Measurements from ENCODE around the gene APOM. TPM values are rescaled to one million over a fixed set of nuclear protein-coding genes. Genes with fewer than 3 reads are reported as not detected.

Gene APOM
- polyA plus RNA-seq (2013) = 7.0 TPM

DNA sequence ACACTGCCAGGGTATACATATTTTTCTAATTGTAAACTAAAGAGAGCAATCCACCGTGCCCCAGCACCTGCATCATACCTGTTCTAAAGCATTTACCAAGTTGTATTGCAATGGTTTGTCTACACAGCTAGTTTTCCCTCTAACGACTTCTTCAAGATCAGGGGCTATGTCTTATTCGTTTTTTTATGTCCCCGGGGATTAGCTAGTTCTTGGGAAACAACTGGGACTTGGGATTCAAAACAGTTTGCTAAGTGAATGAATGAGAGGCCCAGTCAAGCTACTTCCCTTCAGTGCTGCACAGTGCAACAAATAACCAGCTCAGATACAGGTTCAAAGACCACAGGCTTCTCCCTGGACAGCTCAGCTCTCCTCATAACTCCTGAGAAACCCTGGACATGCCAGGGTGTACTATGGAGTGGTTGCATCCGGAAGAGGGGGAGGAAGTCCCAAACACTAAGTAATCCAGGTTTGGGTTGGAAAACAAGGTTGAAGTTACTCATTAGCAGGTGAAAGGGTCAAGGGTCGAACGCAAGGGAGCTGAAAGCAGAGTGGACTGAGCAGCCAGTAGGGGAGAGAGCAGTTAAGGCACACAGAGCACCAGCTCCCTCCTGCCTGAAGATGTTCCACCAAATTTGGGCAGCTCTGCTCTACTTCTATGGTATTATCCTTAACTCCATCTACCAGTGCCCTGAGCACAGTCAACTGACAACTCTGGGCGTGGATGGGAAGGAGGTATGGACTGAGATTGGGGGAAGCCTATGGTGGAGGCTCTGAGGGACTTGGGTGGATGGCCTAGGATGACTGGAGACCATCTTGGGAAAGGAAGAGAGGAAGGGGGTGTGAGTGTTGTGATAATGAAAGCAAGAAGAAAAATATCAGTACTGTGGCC lies at the start of gene APOM:
Gene APOM, plus strand, starts transcription at position 546 of the 889 bp plus-strand sequence. Its CDS starts 73 bp downstream, at position 619.
- H3K27ac ChIP-seq (ENCODE audit: insufficient read depth in 1 of 2, low read depth in 1 of 2, low read length in 2 of 2, poor library complexity in 1 of 2, severe bottlenecking in 2 of 2) = no peak within 1 kb of the TSS
- 98% methylated on average over 8 of the region's 8 CpGs for WGBS (ENCODE audit: insufficient coverage)
- no peaks in the 10 kb centered on the region for H3K9me3 ChIP-seq (ENCODE audit: control extremely low read depth in 1 of 5, control insufficient read depth in 4 of 5, insufficient read depth in 2 of 5, low read depth in 1 of 5, low read length in 4 of 5)
- CTCF ChIA-PET = interaction anchor here (1.0 to 4.7 kb wide), 3 partner anchors 9 to 135 kb away, joined by 3 to 40 read pairs (median 3); partner anchors contain the start of genes CSNK2B and GPANK1
- H3K4me1 ChIP-seq (ENCODE audit: control extremely low read depth in 1 of 4, control insufficient read depth in 4 of 4, insufficient read depth in 4 of 4, low read length in 3 of 4) = peaks cover 5 to 52% (median 41%) of the 10 kb centered on the region in 4 experiments
- H3K36me3 ChIP-seq (ENCODE audit: control insufficient read depth in 4 of 4, insufficient read depth in 4 of 4, low read length in 3 of 4) = peaks cover 4 to 22% (median 17%) of the 10 kb centered on the region in 4 experiments
- no peak within 1 kb of the TSS for H3K4me3 ChIP-seq (ENCODE audit: control insufficient read depth in 1 of 7, extremely low read depth in 1 of 7, insufficient read depth in 4 of 7, low read depth in 2 of 7, low read length in 6 of 7)
- H3K27me3 ChIP-seq (replicated peaks in 2 of 5; ENCODE audit: control insufficient read depth in 4 of 5, insufficient read depth in 5 of 5, low read length in 4 of 5) = no peaks in the 10 kb centered on the region
- POLR2A ChIA-PET = interaction anchor here (4.5 kb wide), 1 partner anchor 9 kb away, joined by 31 read pairs; the partner anchor contains the start of genes CSNK2B and GPANK1
- no peak for DNase-seq

- Histone ChIP-seq H3K4me3 (ENCODE audit: control insufficient read depth in 1 of 7, extremely low read depth in 1 of 7, insufficient read depth in 4 of 7, low read depth in 2 of 7, low read length in 6 of 7) (no peak overlapping the region), H3K4me1 (ENCODE audit: control extremely low read depth in 1 of 4, control insufficient read depth in 4 of 4, insufficient read depth in 4 of 4, low read length in 3 of 4) (peaks cover 0 to 12% (median 6%) of the 10 kb centered on the region in 4 experiments), H3K36me3 (ENCODE audit: control insufficient read depth in 4 of 4, insufficient read depth in 4 of 4, low read length in 3 of 4) (no peaks in the 10 kb centered on the region), H3K27ac (ENCODE audit: insufficient read depth in 1 of 2, low read depth in 1 of 2, low read length in 2 of 2, poor library complexity in 1 of 2, severe bottlenecking in 2 of 2) (no peak overlapping the region), H3K27me3 (replicated peaks in 2 of 5; ENCODE audit: control insufficient read depth in 4 of 5, insufficient read depth in 5 of 5, low read length in 4 of 5) (no peaks in the 10 kb centered on the region), H3K9me3 (ENCODE audit: control extremely low read depth in 1 of 5, control insufficient read depth in 4 of 5, insufficient read depth in 2 of 5, low read depth in 1 of 5, low read length in 4 of 5) (no peaks in the 10 kb centered on the region)
- ChIA-PET CTCF (interaction anchor here (1.1 to 13.1 kb wide), 4 partner anchors 8 to 56 kb away, joined by 3 to 142 read pairs (median 7); partner anchors contain the start of genes AIF1 and NCR3), POLR2A (no interaction called here)
- WGBS (ENCODE audit: insufficient coverage) = 50% methylated on average over 1 of the region's 1 CpG
- DNase-seq = no peak
These were observed 48.4 kb upstream of the APOM start for GRCh38 chr6:31607317-31607716.

DNA sequence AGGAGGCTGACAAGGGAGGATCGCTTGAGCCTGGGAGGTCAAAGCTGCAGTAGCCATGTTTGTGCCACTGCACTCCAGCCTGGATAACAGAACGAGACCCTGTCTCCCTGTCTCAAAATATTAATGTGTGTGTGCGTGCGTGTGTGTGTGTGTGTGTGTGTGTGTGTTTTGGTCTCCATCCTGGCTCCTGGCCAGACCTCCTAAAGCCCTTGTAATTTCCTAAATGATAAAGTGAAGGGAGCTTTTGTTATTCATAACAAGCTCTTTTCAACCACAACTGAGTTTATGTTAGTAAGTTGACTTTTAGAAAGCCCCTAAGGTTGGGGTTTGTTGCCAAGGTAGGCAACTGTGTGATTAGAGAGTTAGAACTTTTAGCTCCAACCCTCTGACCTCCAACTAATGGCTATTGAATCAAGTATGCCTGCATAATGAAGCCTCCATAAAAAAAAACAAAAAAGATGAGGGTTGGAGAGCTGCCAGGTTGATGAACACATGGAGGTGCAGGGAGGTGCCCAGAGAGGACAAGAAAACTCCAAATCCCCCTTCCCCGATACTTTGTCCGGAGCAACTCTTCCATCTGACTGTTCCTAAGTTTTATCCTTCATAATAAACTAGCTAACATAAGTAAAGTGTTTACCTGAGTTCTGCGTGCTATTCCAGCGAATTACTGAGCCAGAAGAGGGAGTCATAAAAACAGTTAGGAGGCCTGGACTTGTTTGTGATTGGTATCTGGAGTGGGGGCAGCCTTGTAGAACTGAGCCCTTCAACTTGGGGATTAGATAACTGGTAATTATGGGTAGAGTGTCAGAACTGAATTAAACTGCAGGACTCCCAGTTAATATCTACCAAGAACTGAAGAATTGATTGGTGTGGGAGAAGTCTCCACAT lies 45.9 kb upstream of the APOM start:
- peak in 2 of 3 donors; percentile 72 to 73 for DNase-seq
- POLR2A ChIA-PET = interaction anchor here (0.8 to 1.3 kb wide), 3 partner anchors 10 to 29 kb away, joined by 3 to 4 read pairs (median 4); partner anchors contain the start of gene LST1
- Histone ChIP-seq H3K9me3 (ENCODE audit: control extremely low read depth in 1 of 5, control insufficient read depth in 4 of 5, insufficient read depth in 2 of 5, low read depth in 1 of 5, low read length in 4 of 5) (no peaks in the 10 kb centered on the region), H3K4me3 (ENCODE audit: control insufficient read depth in 1 of 7, extremely low read depth in 1 of 7, insufficient read depth in 4 of 7, low read depth in 2 of 7, low read length in 6 of 7) (no peak overlapping the region), H3K27me3 (replicated peaks in 2 of 5; ENCODE audit: control insufficient read depth in 4 of 5, insufficient read depth in 5 of 5, low read length in 4 of 5) (no peaks in the 10 kb centered on the region), H3K27ac (ENCODE audit: insufficient read depth in 1 of 2, low read depth in 1 of 2, low read length in 2 of 2, poor library complexity in 1 of 2, severe bottlenecking in 2 of 2) (peak overlapping the region in 1 of 2 experiments; percentile 49), H3K4me1 (ENCODE audit: control extremely low read depth in 1 of 4, control insufficient read depth in 4 of 4, insufficient read depth in 4 of 4, low read length in 3 of 4) (peaks cover 8 to 31% (median 24%) of the 10 kb centered on the region in 4 experiments), H3K36me3 (ENCODE audit: control insufficient read depth in 4 of 4, insufficient read depth in 4 of 4, low read length in 3 of 4) (no peaks in the 10 kb centered on the region)
- CTCF ChIA-PET = interaction anchor here (0.8 to 13.1 kb wide), 10 partner anchors 13 to 65 kb away, joined by 3 to 142 read pairs (median 4); partner anchors contain the start of genes ATP6V1G2, LST1, LTB and NCR3
- WGBS (ENCODE audit: insufficient coverage) = 90% methylated on average over 5 of the region's 8 CpGs

DNA sequence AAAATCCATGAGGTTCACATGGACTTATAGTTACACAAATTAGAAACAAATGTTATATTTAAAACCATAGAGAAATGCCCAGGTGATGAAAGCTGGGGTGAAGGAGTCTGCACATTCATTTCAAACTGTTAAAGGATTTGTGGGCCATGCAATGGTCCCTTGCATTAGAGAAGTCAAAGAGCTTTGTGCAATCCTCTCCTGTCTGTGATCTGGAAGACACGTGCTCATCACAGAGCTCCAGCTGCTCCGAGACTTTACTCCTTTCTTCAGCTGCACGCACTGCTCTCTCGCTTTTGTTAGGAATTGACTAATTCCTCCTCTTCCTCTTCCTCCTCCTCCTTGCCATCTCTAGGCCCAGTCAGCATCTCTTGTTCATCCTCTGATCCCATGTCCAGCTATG lies 44.7 kb upstream of the APOM start:
- no peak for DNase-seq
- Histone ChIP-seq H3K9me3 (ENCODE audit: control extremely low read depth in 1 of 5, control insufficient read depth in 4 of 5, insufficient read depth in 2 of 5, low read depth in 1 of 5, low read length in 4 of 5) (no peaks in the 10 kb centered on the region), H3K4me3 (ENCODE audit: control insufficient read depth in 1 of 7, extremely low read depth in 1 of 7, insufficient read depth in 4 of 7, low read depth in 2 of 7, low read length in 6 of 7) (no peak overlapping the region), H3K4me1 (ENCODE audit: control extremely low read depth in 1 of 4, control insufficient read depth in 4 of 4, insufficient read depth in 4 of 4, low read length in 3 of 4) (peaks cover 11 to 40% (median 35%) of the 10 kb centered on the region in 4 experiments), H3K36me3 (ENCODE audit: control insufficient read depth in 4 of 4, insufficient read depth in 4 of 4, low read length in 3 of 4) (no peaks in the 10 kb centered on the region), H3K27me3 (replicated peaks in 2 of 5; ENCODE audit: control insufficient read depth in 4 of 5, insufficient read depth in 5 of 5, low read length in 4 of 5) (no peaks in the 10 kb centered on the region), H3K27ac (ENCODE audit: insufficient read depth in 1 of 2, low read depth in 1 of 2, low read length in 2 of 2, poor library complexity in 1 of 2, severe bottlenecking in 2 of 2) (no peak overlapping the region)
- ChIA-PET POLR2A (no interaction called here), CTCF (interaction anchor here (1.0 to 13.1 kb wide), 4 partner anchors 14 to 62 kb away, joined by 3 to 142 read pairs (median 6); partner anchors contain the start of gene NCR3)
- WGBS (ENCODE audit: insufficient coverage) = 94% methylated on average over 4 of the region's 4 CpGs

DNA sequence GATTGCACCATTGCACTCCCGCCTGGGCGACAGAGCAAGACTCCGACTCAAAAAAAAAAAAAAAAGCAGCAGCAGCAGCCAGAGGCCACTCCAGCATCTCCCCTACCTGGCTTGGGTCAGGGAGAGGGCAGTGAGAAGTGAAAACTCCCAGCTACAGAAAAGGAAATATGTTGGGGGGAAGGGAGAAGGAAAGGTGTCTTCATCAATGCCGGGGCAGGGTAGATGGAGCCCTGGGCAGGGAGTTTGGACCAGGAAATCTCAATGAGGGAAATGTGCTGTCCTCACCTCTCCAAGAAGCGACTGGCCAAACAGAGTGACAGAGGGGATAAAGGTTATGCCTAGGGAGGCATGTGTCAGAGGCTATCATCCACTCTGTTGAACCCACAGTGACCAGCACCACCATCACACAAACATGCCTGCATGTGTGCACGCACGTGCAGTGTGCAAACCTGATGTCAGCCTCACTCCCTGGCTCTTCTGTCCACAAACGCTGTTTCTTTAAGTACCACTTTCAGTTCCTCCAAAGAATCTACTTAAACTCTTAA lies 41.5 kb upstream of the APOM start:
- Histone ChIP-seq H3K4me1 (ENCODE audit: control extremely low read depth in 1 of 4, control insufficient read depth in 4 of 4, insufficient read depth in 4 of 4, low read length in 3 of 4) (peaks cover 20 to 60% (median 55%) of the 10 kb centered on the region in 4 experiments), H3K27me3 (replicated peaks in 2 of 5; ENCODE audit: control insufficient read depth in 4 of 5, insufficient read depth in 5 of 5, low read length in 4 of 5) (no peaks in the 10 kb centered on the region), H3K36me3 (ENCODE audit: control insufficient read depth in 4 of 4, insufficient read depth in 4 of 4, low read length in 3 of 4) (peaks cover 0 to 8% (median 0%) of the 10 kb centered on the region in 4 experiments), H3K4me3 (ENCODE audit: control insufficient read depth in 1 of 7, extremely low read depth in 1 of 7, insufficient read depth in 4 of 7, low read depth in 2 of 7, low read length in 6 of 7) (peak overlapping the region in 3 of 7 experiments; percentile 37 to 90 (median 85)), H3K27ac (ENCODE audit: insufficient read depth in 1 of 2, low read depth in 1 of 2, low read length in 2 of 2, poor library complexity in 1 of 2, severe bottlenecking in 2 of 2) (peak overlapping the region; percentile 29 to 91), H3K9me3 (ENCODE audit: control extremely low read depth in 1 of 5, control insufficient read depth in 4 of 5, insufficient read depth in 2 of 5, low read depth in 1 of 5, low read length in 4 of 5) (no peaks in the 10 kb centered on the region)
- WGBS (ENCODE audit: insufficient coverage) = 63% methylated on average over 3 of the region's 8 CpGs
- ChIA-PET CTCF (interaction anchor here (1.2 to 13.1 kb wide), 8 partner anchors 10 to 116 kb away, joined by 3 to 142 read pairs (median 5); partner anchors contain the start of genes LTB, MICB and NCR3), POLR2A (interaction anchor here (2.0 kb wide), 1 partner anchor 55 kb away, joined by 4 read pairs; no protein-coding TSS in a partner anchor)
- no peak for DNase-seq

Data from common myeloid progenitor, CD34-positive (primary cell).